ENCODE measurements around the gene LITAFD. TPM values are rescaled to one million over a fixed set of nuclear protein-coding genes. Genes with fewer than 3 reads are reported as not detected.
"Not testable (repeated sequence)": the region's sequence is repeated elsewhere in the genome, so short reads cannot be mapped to it uniquely, and the experiment has no call there.

LITAFD gene
- total RNA-seq, 4 donors from 2014 or later = not detected

DNA sequence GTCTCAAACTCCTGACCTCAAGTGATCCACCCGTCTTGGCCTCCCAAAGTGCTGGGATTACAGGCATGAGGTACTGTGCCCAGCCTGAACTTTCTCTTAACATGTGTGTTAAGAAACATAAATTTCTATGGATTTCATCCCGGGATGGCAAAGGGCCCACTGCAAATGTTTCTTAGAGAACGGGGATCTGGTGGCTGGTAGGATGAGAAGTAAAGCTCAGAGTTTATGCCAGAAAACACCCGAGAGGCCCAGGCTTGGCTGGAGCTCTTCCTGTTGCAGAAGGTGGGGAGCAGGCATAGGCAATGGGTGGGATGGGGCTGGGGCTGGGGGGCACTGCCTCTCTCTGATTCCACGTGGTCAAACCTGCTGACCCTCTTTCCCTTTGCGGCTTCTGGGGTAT lies 7.8 kb upstream of the LITAFD start:
- peaks cover 0 to 9% (median 0%) of the 10 kb centered on the region in 4 donors for H3K27me3 ChIP-seq
- no peaks in the 10 kb centered on the region for H3K36me3 ChIP-seq
- peaks cover 0 to 14% (median 4%) of the 10 kb centered on the region in 4 donors for H3K4me1 ChIP-seq
- H3K4me3 ChIP-seq = no peak overlapping the region
- DNase-seq (ENCODE audit: extremely low spot score) = no peak
- TF ChIP-seq POLR2AphosphoS5 (IDR thresholded peaks at IDR 0.05) (no peak), EP300 (IDR thresholded peaks at IDR 0.05) (no peak), POLR2A (IDR thresholded peaks at IDR 0.05; ENCODE audit: low read depth) (no peak)
- TF ChIP-seq, protein P1, sequence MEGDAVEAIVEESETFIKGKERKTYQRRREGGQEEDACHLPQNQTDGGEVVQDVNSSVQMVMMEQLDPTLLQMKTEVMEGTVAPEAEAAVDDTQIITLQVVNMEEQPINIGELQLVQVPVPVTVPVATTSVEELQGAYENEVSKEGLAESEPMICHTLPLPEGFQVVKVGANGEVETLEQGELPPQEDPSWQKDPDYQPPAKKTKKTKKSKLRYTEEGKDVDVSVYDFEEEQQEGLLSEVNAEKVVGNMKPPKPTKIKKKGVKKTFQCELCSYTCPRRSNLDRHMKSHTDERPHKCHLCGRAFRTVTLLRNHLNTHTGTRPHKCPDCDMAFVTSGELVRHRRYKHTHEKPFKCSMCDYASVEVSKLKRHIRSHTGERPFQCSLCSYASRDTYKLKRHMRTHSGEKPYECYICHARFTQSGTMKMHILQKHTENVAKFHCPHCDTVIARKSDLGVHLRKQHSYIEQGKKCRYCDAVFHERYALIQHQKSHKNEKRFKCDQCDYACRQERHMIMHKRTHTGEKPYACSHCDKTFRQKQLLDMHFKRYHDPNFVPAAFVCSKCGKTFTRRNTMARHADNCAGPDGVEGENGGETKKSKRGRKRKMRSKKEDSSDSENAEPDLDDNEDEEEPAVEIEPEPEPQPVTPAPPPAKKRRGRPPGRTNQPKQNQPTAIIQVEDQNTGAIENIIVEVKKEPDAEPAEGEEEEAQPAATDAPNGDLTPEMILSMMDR (IDR thresholded peaks at IDR 0.05) = no peak
- no peak overlapping the region for H3K27ac ChIP-seq (replicated peaks in 1 of 4)
- WGBS = 51% methylated on average over 6 of the region's 6 CpGs
- intact Hi-C loops (cut with DNase I) = no loop called here
- H3K9me3 ChIP-seq = no peaks in the 10 kb centered on the region

DNA sequence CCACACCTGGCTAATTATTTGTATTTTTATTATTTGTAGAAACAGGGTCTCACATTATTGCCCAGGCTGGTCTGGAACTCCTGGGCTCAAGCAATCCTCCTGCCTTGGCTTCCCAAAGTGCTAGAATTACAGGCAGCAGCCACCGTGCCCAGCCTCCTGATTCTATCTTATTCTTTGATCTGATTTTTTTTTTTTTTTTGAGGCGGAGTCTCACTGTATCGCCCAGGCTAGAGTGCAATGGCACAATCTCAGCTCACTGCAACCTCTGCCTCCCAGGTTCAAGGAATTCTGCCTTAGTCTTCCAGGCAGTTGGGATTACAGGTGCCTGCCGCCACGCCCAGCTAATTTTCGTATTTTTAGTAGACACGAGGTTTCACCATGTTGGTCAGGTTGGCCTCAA lies 6.8 kb upstream of the LITAFD start:
- not testable (repeated sequence) for H3K36me3 ChIP-seq; H3K27ac ChIP-seq (replicated peaks in 1 of 4); DNase-seq (ENCODE audit: extremely low spot score); H3K4me3 ChIP-seq; H3K9me3 ChIP-seq
- Histone ChIP-seq H3K27me3 (peaks cover 0 to 16% (median 0%) of the 10 kb centered on the region in 4 donors), H3K4me1 (peaks cover 4 to 13% (median 4%) of the 10 kb centered on the region in 4 donors)
- WGBS = 76% methylated on average over 7 of the region's 7 CpGs
- intact Hi-C loops (cut with DNase I) = loop anchor here (5.0 kb wide), 1 partner anchor 203 kb away; the partner anchor contains the start of gene ABAT

DNA sequence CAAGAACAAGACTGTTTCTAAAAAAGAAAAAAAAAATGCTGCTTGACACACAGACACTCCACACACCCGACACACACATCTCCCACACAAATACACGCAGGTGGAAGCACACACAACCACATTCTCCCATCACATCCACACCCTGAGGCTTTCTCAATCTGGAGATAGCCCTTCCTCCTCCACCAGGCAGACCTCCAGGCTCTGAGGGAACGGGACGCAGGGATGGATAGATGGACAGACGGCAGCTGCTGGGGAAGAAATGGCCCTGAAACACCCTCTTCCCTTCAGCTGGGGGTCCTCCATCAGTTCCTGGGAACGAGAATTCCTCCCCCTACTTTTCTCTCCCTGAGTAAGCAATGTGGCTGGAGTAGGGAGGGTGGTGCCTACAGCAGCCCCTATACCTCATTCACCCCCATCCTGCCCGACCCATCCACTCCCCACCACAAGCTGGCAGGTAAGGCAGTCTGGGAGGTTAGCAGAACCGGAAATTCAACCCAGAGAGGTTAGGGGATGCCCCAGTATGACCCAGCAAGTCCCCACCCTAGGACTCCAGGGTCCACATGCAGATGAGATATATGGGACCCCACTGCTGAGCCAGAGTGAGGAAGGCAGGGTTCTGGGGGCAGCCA lies 4.1 kb upstream of the LITAFD start:
- H3K27me3 ChIP-seq = peaks cover 0 to 43% (median 6%) of the 10 kb centered on the region in 4 donors
- no peaks in the 10 kb centered on the region for H3K36me3 ChIP-seq
- H3K4me3 ChIP-seq = no peak overlapping the region
- H3K4me1 ChIP-seq = peaks cover 4 to 6% (median 5%) of the 10 kb centered on the region in 4 donors
- H3K9me3 ChIP-seq = no peaks in the 10 kb centered on the region
- intact Hi-C loops (cut with DNase I) = loop anchor here (2.0 to 5.0 kb wide), 2 partner anchors 206 to 309 kb away; partner anchors contain the start of gene ABAT
- 74% methylated on average over 6 of the region's 8 CpGs for whole genome bisulfite sequencing
- TF ChIP-seq EP300 (IDR thresholded peaks at IDR 0.05) (no peak), POLR2AphosphoS5 (IDR thresholded peaks at IDR 0.05) (no peak), POLR2A (IDR thresholded peaks at IDR 0.05; ENCODE audit: low read depth) (no peak)
- TF ChIP-seq, protein P1 (IDR thresholded peaks at IDR 0.05) = no peak
- H3K27ac ChIP-seq (replicated peaks in 1 of 4) = no peak overlapping the region
- no peak for DNase-seq (ENCODE audit: extremely low spot score)

DNA sequence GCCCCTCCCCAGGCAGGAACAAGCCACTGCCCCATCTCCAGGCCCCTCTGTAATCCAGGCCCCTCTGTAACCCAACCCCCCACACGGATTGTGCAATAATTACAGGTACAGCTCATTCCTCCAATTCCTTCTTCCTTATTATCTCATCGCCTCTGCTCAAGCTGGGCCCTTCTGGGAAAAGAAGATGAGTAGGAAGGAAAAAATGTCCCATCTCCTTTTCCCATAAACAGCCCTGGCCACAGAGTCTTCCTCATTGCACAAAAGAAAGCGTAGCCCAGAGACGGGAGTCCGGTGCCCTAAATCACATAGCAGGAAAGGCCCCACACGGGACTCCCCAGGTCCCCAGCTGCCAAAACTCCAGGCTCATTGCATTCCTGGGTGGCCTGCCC lies 3.6 kb upstream of the LITAFD start:
- no peaks in the 10 kb centered on the region for H3K36me3 ChIP-seq
- no peak overlapping the region for H3K4me3 ChIP-seq
- WGBS = 73% methylated on average over 6 of the region's 6 CpGs
- no peak overlapping the region for H3K27ac ChIP-seq (replicated peaks in 1 of 4)
- no peak for DNase-seq (ENCODE audit: extremely low spot score)
- H3K9me3 ChIP-seq = no peaks in the 10 kb centered on the region
- intact Hi-C loops (cut with DNase I) = loop anchor here (2.0 to 5.0 kb wide), 2 partner anchors 206 to 310 kb away; partner anchors contain the start of gene ABAT
- H3K27me3 ChIP-seq = peaks cover 0 to 48% (median 7%) of the 10 kb centered on the region in 4 donors
- peaks cover 4 to 6% (median 5%) of the 10 kb centered on the region in 4 donors for H3K4me1 ChIP-seq
- peak in 1 of 2 donors; percentile 18 for TF ChIP-seq POLR2AphosphoS5 (IDR thresholded peaks at IDR 0.05)
- no peak for TF ChIP-seq EP300 (IDR thresholded peaks at IDR 0.05)

GRCh38 chr16:8880839-8881510 lies 1.2 kb upstream of the LITAFD start:
- 95% methylated on average over 6 of the region's 8 CpGs for WGBS
- TF ChIP-seq POLR2AphosphoS5 (IDR thresholded peaks at IDR 0.05) (no peak), EP300 (IDR thresholded peaks at IDR 0.05) (no peak), POLR2A (IDR thresholded peaks at IDR 0.05; ENCODE audit: low read depth) (no peak)
- TF ChIP-seq, protein P1 (IDR thresholded peaks at IDR 0.05) = no peak
- Histone ChIP-seq H3K27ac (replicated peaks in 1 of 4) (no peak overlapping the region), H3K4me1 (peaks cover 11 to 14% (median 13%) of the 10 kb centered on the region in 4 donors), H3K4me3 (no peak overlapping the region), H3K27me3 (peaks cover 0 to 66% (median 11%) of the 10 kb centered on the region in 4 donors), H3K9me3 (no peaks in the 10 kb centered on the region), H3K36me3 (no peaks in the 10 kb centered on the region)
- intact Hi-C loops (cut with DNase I) = loop anchor here (2.0 kb wide), 1 partner anchor 220 kb away; no protein-coding TSS in a partner anchor
- no peak for DNase-seq (ENCODE audit: extremely low spot score)

All from esophagus muscularis mucosa (tissue), 4 donors.